ENCODE results near the gene TASOR2. TPM values are rescaled to one million over a fixed set of nuclear protein-coding genes. Genes with fewer than 3 reads are reported as not detected.

The TASOR2 gene
- total and polyA plus RNA-seq, 3 donors from 2014 or later, result 57.5 to 161 (median 157) TPM

GRCh38 chr10:5661043-5661442, 23.6 kb upstream of the TASOR2 start:
- peak overlapping the region in 1 of 2 donors; percentile 15 for H3K27ac ChIP-seq
- H3K9me3 ChIP-seq, result no peaks in the 10 kb centered on the region
- 82 to 83% methylated on average over 6 of the region's 6 CpGs for WGBS, 2 donors
- H3K4me3 ChIP-seq, result no peak overlapping the region
- peaks cover 23% of the 10 kb centered on the region for H3K4me1 ChIP-seq
- no peaks in the 10 kb centered on the region for H3K27me3 ChIP-seq
- TF ChIP-seq POLR2A (IDR thresholded peaks at IDR 0.05) (no peak), CTCF (IDR thresholded peaks at IDR 0.05) (no peak)
- intact Hi-C loops (cut with DNase I; ENCODE audit: low total_unique reads), result no loop called here
- H3K36me3 ChIP-seq (ENCODE audit: low read depth, missing control alignments), result no peaks in the 10 kb centered on the region
- no peak for DNase-seq

GRCh38 chr10:5662708-5663579, 21.7 kb upstream of the TASOR2 start:
- intact Hi-C loops (cut with DNase I; ENCODE audit: low total_unique reads), result no loop called here
- 59 to 64% methylated on average over 9 of the region's 9 CpGs for WGBS, 2 donors
- Histone ChIP-seq H3K27me3 (no peaks in the 10 kb centered on the region), H3K27ac (peak overlapping the region in 1 of 2 donors; percentile 46), H3K36me3 (ENCODE audit: low read depth, missing control alignments) (no peaks in the 10 kb centered on the region), H3K9me3 (no peaks in the 10 kb centered on the region), H3K4me1 (peaks cover 17% of the 10 kb centered on the region), H3K4me3 (no peak overlapping the region)
- TF ChIP-seq POLR2A (IDR thresholded peaks at IDR 0.05) (no peak), CTCF (IDR thresholded peaks at IDR 0.05) (no peak)
- no peak for DNase-seq

GRCh38 chr10:5663692-5664427, 20.8 kb upstream of the TASOR2 start:
- 64% methylated on average over 11 to 12 of the region's 12 CpGs for WGBS, 2 donors
- Histone ChIP-seq H3K27ac (peak overlapping the region in 1 of 2 donors; percentile 46), H3K27me3 (no peaks in the 10 kb centered on the region), H3K9me3 (no peaks in the 10 kb centered on the region), H3K4me1 (peaks cover 17% of the 10 kb centered on the region), H3K4me3 (no peak overlapping the region), H3K36me3 (ENCODE audit: low read depth, missing control alignments) (no peaks in the 10 kb centered on the region)
- no peak for DNase-seq
- intact Hi-C loops (cut with DNase I; ENCODE audit: low total_unique reads), result no loop called here
- TF ChIP-seq CTCF (IDR thresholded peaks at IDR 0.05), result no peak
- TF ChIP-seq POLR2A (IDR thresholded peaks at IDR 0.05), result no peak

- peak overlapping the region; percentile 87 to 89 for H3K4me3 ChIP-seq
- DNase-seq, result no peak
- H3K9me3 ChIP-seq, result no peaks in the 10 kb centered on the region
- no peak for TF ChIP-seq POLR2A (IDR thresholded peaks at IDR 0.05)
- TF ChIP-seq CTCF (IDR thresholded peaks at IDR 0.05), result no peak
- no peaks in the 10 kb centered on the region for H3K36me3 ChIP-seq (ENCODE audit: low read depth, missing control alignments)
- no peaks in the 10 kb centered on the region for H3K27me3 ChIP-seq
- intact Hi-C loops (cut with DNase I; ENCODE audit: low total_unique reads), result no loop called here
- WGBS, 2 donors, result 11 to 14% methylated on average over 9 of the region's 9 CpGs
- H3K27ac ChIP-seq, result peak overlapping the region; percentile 76 to 87
- H3K4me1 ChIP-seq, result peaks cover 6% of the 10 kb centered on the region
Observed at GRCh38 chr10:5665373-5666007, 19.1 kb upstream of the TASOR2 start.

All from testis (tissue), 3 donors.